ENCODE results near the gene ZNRF3. TPM values are rescaled to one million over a fixed set of nuclear protein-coding genes. Genes with fewer than 3 reads are reported as not detected.
"Not testable (repeated sequence)": the region's sequence is repeated elsewhere in the genome, so short reads cannot be mapped to it uniquely, and the experiment has no call there.

Gene ZNRF3
- polyA plus RNA-seq, 4 donors: 31.4 to 34.7 (median 33.1) TPM

DNA sequence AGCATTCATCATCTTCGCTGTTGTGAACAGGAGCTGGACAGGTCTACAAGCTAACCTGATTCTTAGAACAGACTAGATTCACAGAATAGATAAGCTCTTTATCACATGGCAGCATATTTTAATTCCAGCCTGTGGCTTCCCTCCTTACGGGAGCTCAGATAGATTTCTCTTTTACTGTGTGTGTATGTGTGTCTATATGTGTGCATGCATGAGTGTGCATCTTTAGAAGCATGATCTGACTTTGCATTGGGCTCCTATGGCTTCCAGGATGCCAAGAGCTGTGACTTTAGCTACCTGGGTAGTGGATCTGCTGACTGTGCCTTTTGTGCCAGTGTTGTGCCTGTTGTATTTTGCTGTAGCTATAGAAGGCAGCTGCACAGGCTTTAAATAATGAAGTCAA is 44.3 kb downstream of the ZNRF3 start:
- no peak for DNase-seq (ENCODE audit: low read depth in 4 of 4, low spot score in 3 of 4)

DNA sequence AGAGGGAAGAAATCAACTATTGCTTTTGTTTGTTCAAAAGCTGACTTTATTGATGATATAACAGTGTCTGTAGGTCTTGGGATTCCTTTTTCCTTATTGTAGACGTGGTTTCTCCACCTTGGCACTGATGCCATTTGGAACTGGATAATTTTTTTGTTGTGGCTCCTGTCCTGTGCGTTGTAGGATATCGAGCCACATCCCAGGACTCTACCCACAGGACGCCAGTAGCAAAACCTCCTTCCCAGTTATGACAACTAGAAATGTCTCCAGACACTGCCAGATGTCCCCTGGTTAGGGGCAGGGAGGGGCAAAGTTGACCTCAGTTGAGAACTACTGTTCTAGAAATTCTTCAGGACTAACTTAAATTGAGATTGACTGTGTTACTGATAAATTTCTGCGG is 45.8 kb downstream of the ZNRF3 start:
- no peak for DNase-seq (ENCODE audit: low read depth in 4 of 4, low spot score in 3 of 4)

DNA sequence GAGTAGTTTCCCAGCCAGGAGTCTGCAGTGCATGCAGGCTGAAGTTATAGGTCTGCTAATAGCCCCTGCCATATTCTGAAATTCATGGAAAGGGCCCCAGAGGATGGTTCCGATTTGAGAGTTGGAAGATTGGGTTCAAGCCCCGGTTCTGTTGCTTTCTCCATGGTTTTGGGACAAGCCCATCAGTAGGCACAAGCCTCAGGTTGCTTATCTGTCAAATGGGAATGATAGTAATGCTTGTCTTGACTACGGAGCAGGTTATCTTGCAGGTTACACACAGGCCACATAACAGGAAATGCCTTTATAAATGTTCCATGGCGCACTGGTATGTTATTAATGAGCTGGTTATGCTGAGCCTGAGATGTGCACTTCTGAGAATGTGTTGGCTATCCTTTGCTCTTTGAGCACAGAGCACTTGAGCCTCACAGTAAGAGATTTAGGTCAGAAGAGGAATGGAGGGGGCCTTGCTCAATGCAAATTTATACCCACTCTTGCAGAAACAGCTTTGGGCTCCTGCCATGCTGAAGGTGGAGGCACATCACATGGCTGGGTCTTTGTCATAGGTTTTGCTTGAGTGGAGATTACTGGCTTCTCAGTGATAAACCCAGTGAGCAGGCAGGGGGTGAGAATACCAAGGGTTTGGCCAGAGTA is 47.1 kb downstream of the ZNRF3 start:
- DNase-seq (ENCODE audit: low read depth in 4 of 4, low spot score in 3 of 4): no peak

DNA sequence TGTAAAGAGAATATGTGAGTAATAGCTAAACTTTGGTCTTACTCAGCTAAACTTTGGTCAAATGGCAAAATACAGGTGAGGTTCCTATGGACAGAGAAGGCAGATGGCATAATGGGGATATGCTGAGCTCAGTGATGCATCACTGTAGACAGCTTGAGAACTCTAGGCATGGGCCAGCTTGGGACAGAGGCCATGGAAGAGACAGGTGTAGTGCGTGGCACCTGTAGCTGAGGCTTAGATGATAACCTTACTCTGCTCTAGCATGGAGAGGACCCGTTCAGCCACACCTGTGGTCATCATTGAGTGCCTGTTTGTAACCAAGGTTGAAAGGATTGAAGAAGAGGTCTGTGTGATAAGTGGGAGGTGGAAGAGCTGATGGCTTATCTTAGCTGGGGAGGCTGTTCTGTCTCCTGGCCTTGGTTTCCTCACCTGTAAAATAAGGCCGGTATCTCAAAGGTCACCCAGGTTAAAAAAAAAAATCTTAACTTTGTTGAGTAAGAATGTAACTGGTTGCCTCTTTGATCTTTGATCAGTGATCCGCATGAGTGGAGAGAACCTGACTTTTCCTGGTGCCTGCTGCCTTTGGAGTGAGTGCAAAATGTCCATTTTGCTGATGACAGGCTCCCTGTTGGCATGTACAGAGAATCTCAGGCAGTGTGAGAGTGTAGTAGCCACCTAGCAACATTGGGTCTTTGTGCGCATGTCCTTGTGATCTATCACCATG is 48.6 kb downstream of the ZNRF3 start:
- no peak for DNase-seq (ENCODE audit: low read depth in 4 of 4, low spot score in 3 of 4)

DNA sequence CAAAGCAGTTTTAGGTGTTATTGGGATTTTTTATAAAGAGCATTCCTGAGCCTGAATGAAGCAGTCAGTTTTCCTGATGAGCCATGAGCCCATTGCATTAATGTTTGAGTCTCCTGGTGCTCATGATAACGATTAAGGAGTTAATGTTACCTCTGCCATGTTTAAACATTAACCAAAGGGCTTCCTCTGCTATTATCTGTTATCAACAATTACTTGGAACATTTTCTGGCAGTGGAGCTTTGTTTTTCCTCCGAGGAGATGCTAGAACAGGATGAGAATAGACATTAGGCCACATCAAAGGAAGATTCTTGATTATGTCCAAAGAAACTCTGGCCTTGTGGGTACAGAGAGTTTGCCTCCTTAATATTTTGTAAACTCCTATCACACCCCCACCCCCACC is 49.9 kb downstream of the ZNRF3 start:
- DNase-seq (ENCODE audit: low read depth in 4 of 4, low spot score in 3 of 4): no peak

DNA sequence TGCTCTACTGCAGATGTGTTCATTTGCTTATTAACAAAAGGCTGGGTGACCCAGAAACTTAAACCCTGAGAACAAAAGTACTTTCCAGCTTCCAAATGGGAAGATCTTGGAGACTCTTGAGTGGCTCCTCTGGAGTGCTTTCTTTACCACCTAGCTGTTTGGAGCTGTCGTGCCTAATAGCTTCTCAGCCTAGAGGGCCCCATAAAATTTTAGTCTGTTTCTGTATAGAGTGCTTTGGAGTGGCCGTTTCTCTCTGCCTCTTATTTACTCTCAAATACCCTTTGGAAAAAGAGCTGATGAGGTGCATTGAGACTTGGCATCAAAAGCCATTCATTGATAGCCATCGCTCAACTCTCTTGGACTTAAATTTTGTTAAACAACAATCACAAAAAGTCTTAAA is 50.7 kb downstream of the ZNRF3 start:
- DNase-seq (ENCODE audit: low read depth in 4 of 4, low spot score in 3 of 4): no peak

DNA sequence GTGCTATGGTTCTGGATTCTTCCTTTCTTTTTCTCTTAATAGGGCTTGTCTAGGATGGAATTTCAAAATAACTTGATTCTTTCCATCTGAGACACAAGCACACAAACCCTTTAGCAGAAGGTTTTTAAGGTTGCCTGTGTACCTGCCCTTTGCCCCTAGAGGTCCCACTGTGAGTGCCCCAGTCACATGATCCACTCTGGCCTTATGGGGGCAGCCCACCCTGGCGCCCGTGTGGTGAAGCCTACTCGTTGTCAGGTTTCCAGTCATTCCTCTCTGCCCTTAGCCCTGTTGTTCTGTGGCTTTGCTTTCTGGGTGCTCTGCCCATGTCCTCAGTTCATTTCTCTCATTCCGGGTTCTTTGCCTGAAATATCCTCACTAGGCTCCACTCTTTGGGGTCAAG is 51.8 kb downstream of the ZNRF3 start:
- DNase-seq (ENCODE audit: low read depth in 4 of 4, low spot score in 3 of 4): no peak

DNA sequence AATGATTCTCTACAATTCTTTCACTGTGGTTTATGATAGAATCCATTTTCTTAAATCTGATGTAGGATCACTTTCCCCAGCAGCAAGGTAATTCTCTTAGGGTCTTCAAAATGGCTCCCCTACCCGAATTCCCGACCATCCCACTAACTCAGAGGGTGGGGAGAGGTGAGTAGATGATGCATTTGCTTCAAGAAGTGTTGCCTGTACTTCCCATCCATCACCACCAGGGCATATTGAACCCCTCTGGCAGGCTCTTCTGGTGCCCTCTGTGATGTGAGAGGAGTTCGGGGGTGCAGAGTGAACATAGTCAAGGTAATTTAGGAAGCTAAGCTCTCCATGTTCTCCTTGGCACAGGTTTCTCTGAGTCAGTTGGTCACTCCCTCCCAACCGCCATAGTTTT is 52.3 kb downstream of the ZNRF3 start:
- no peak for DNase-seq (ENCODE audit: low read depth in 4 of 4, low spot score in 3 of 4)

DNA sequence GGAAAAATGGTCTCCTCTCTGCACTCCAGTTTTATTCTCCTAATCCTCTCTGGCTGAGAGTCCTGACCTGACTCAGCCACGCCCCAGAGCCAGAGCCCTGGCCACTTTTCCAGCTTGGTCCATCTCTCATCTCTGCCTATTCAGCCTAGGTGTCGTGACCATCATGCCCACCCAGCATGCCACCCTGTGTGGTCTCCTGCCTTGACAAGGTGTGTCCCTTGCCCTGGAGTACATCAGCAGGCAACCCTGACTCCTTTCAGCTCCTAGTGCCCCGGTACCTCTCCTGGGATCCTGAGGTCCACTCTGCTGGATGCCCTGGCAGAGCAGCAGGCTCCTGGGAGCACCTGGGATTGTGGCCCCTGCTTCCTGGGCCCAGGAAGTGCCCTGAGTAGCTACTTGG is 52.8 kb downstream of the ZNRF3 start:
- no peak for DNase-seq (ENCODE audit: low read depth in 4 of 4, low spot score in 3 of 4)

GRCh38 chr22:28937206-28938025 is 54.0 kb downstream of the ZNRF3 start:
- no peak for DNase-seq (ENCODE audit: low read depth in 4 of 4, low spot score in 3 of 4)

DNA sequence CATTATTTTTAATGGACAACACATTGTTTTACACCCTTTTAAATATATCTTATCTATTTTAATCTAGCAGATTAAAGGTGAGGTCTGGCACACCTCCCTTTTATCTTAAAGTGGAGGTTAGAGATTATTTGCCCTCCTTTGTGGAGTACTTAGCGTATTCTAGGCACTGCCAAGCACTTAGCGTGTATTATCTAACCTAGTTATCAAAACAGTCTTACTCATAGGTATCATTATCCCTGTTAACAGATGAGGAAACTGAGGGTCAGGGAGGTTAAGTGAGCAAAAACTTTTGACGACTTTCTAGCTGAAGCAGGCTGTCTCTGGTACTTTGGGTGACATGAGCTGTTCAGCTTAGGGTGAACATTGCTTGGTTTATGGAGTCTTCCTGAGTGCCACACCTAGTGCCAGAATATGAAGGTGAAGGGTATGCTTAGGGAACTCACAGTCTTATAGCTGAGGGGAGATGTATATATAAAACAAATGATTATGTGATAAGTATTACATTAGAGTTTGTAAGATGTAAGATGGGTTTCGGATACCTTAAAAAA is 55.0 kb downstream of the ZNRF3 start:
- DNase-seq (ENCODE audit: low read depth in 4 of 4, low spot score in 3 of 4): no peak

GRCh38 chr22:28939394-28939793 is 56.0 kb downstream of the ZNRF3 start:
- DNase-seq (ENCODE audit: low read depth in 4 of 4, low spot score in 3 of 4): no peak

- DNase-seq (ENCODE audit: low read depth in 4 of 4, low spot score in 3 of 4): no peak
These were observed 56.6 kb downstream of the ZNRF3 start for GRCh38 chr22:28939932-28940331.

DNA sequence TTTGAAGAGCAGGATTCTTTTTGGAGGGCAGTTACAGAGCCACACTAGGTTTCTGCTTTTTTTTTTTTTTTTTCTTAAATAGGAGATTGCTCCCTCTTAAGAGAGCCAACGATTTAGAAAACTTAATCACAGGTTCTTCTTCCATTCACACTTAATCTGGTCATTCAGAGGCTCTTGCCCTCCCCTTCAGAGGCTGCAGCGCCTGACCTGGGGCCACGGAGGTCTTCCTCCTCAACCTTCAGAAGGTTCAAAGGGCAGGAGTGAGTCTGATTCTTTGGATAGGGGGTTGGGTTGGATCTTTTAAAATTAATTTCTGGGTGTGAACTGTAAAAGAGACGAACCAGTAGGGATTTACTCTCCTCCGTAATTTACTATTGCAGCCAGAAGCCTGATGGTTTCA is 57.1 kb downstream of the ZNRF3 start:
- no peak for DNase-seq (ENCODE audit: low read depth in 4 of 4, low spot score in 3 of 4)

DNA sequence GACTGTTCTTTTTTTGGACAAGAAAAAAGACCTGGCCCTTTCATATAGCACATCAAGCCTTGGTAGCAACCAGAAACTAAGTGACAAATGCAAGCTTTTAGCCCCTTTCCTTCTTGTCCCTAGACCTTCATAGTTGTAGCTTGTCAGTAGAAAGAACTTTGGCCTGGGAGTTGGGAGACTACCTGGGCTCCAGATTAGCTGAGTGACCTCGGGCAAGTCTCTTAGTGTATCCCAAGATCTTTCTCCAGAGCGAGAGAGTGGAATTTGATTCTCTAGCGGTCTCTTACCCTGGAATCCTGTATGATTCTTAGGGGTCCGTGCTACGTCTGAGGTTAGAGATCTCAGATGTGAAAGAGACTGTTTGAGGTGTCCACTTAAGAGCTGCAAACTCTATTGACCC is 59.0 kb downstream of the ZNRF3 start:
- no peak for DNase-seq (ENCODE audit: low read depth in 4 of 4, low spot score in 3 of 4)

DNA sequence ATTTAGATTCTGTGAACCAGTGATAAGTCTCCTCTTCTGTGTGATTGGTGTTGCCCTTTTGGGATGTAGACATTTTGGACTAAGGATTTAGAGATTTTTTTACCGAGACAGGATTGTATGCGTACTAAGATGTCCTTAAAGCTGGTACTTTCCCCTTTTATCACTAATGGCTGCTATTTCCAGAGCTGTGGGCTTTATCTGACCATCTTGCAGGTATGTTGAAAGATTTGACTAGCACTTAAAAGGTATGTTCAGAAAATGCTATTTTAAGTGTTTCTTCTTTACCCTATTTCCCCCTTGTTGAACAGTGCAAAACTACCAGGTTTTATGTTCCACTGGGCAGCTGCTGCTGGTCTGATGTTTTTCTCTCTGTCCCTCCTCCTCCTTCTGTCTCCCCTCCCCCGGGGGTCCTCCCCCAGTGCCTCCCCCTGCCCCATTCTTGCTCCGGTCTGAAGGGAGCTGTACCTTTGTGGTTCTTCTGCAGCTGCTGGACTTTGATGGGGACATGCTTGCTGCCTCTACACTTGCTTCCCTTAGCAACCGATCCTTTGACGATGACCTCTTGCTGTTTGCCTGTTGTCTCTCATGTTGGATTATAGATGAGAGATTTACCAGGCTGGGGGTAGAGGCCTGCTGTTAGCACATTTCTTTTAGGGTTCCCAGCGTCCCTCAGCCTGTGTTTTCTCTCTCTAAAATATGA is 59.6 kb downstream of the ZNRF3 start:
- no peak for DNase-seq (ENCODE audit: low read depth in 4 of 4, low spot score in 3 of 4)

- DNase-seq (ENCODE audit: low read depth in 4 of 4, low spot score in 3 of 4): no peak
These were observed 60.1 kb downstream of the ZNRF3 start for GRCh38 chr22:28943501-28943879.

- DNase-seq (ENCODE audit: low read depth in 4 of 4, low spot score in 3 of 4): no peak
These were observed 63.8 kb downstream of the ZNRF3 start for GRCh38 chr22:28947125-28947524.

GRCh38 chr22:28948424-28948823 is 65.1 kb downstream of the ZNRF3 start:
- no peak for DNase-seq (ENCODE audit: low read depth in 4 of 4, low spot score in 3 of 4)

- DNase-seq (ENCODE audit: low read depth in 4 of 4, low spot score in 3 of 4): not testable (repeated sequence)
These were observed 65.6 kb downstream of the ZNRF3 start for GRCh38 chr22:28948860-28949551.
